PC-3 (cell line): ENCODE measurements around the gene SLCO3A1. TPM values are rescaled to one million over a fixed set of nuclear protein-coding genes. Genes with fewer than 3 reads are reported as not detected.

ENCODE experiments used
- ATAC-seq: fragments of 200-7000 bp; cut with Tn5 transposase; 2 replicates; pipeline ENCODE4 v1.9.1; 2020; ENCODE audit warnings: mild to moderate bottlenecking, moderate library complexity
- BruUV-seq: library from RNA; stranded (reverse); fragments of 400-500 nt; replicated peaks from 2 replicates; lab custom pipeline; 2021; lab: Mats Ljungman, UMichigan
- CTCF ChIA-PET: fragments of 300-600 bp; sonication (Branson Sonifier 250); formaldehyde crosslinking; loops from one replicate; lab custom pipeline; 2022; ENCODE audit warnings: antibody characterized with exemption; lab: Charles Lee
- POLR2A ChIA-PET: fragments of 300-600 bp; sonication (Branson Sonifier 250); formaldehyde crosslinking; loops from one replicate; lab custom pipeline; 2022; ENCODE audit warnings: antibody characterized with exemption; ENCODE audit not compliant: unreplicated experiment; lab: Charles Lee
- DNase-seq: peaks from one replicate; pipeline ENCODE4 v3.0.0-alpha.2; 2015
- H2AFZ ChIP-seq: fragments of 300-600 bp; sonication (generic); 2 replicates; pipeline ENCODE4 v1.6.0; 2016; ENCODE audit warnings: antibody characterized with exemption, low read length
- H3F3A ChIP-seq: fragments of 300-600 bp; sonication (generic); one replicate; pipeline ENCODE4 v1.6.0; 2017; ENCODE audit warnings: antibody characterized with exemption, low read length, control low read depth, mild to moderate bottlenecking; ENCODE audit not compliant: unreplicated experiment
- H3K27ac ChIP-seq: fragments of 300-600 bp; sonication (generic); 2 replicates; pipeline ENCODE4 v1.5.1; 2016; ENCODE audit warnings: mild to moderate bottlenecking, low read length
- H3K27me3 ChIP-seq: fragments of 300-600 bp; sonication (generic); 2 replicates; pipeline ENCODE4 v1.6.1; 2016; ENCODE audit warnings: low read length, mixed read lengths
- H3K36me3 ChIP-seq: fragments of 300-600 bp; sonication (generic); 2 replicates; pipeline ENCODE4 v1.6.1; 2016; ENCODE audit warnings: low read depth, mixed run types, low read length, mixed read lengths
- H3K4me1 ChIP-seq: fragments of 300-600 bp; sonication (generic); 2 replicates; pipeline ENCODE4 v1.5.1; 2016; ENCODE audit warnings: low read length; ENCODE audit not compliant: insufficient read depth
- H3K4me2 ChIP-seq: fragments of 300-600 bp; sonication (generic); 2 replicates; pipeline ENCODE4 v1.6.0; 2016; ENCODE audit warnings: low read length
- H3K4me3 ChIP-seq: fragments of 300-600 bp; sonication (generic); 2 replicates; pipeline ENCODE4 v1.5.1; 2016; ENCODE audit warnings: mild to moderate bottlenecking, low read length, mixed read lengths
- H3K79me2 ChIP-seq: fragments of 300-600 bp; sonication (generic); 2 replicates; pipeline ENCODE4 v1.6.1; 2017; ENCODE audit warnings: low read length, mixed read lengths
- H3K9ac ChIP-seq: fragments of 300-600 bp; sonication (generic); 2 replicates; pipeline ENCODE4 v1.6.0; 2016; ENCODE audit warnings: mild to moderate bottlenecking, low read length
- H3K9me2 ChIP-seq: fragments of 300-600 bp; sonication (generic); replicated peaks from 2 replicates; pipeline ENCODE4 v1.6.1; 2016; ENCODE audit warnings: mixed run types, low read length, mixed read lengths
- H3K9me3 ChIP-seq: fragments of 300-600 bp; sonication (generic); 2 replicates; pipeline ENCODE4 v1.6.1; 2016; ENCODE audit warnings: low read length, mixed read lengths
- H4K20me1 ChIP-seq: fragments of 300-600 bp; sonication (generic); 2 replicates; pipeline ENCODE4 v1.6.1; 2016; ENCODE audit warnings: low read length, mixed read lengths
- CTCF ChIP-seq: fragments of 300-600 bp; sonication (generic); conservative IDR thresholded peaks from 2 replicates; pipeline ENCODE4 v1.5.1; 2017; ENCODE audit warnings: antibody characterized with exemption, low read depth, mild to moderate bottlenecking, low read length
- EZH2 ChIP-seq: fragments of 300-600 bp; sonication (generic); IDR thresholded peaks from one replicate; pipeline ENCODE4 v1.6.1; 2017; ENCODE audit warnings: antibody characterized with exemption, mild to moderate bottlenecking, low read length; ENCODE audit not compliant: unreplicated experiment
- EZH2phosphoT487 ChIP-seq: fragments of 300-600 bp; sonication (generic); IDR thresholded peaks from 2 replicates; pipeline ENCODE4 v1.6.1; 2018; ENCODE audit warnings: mild to moderate bottlenecking, antibody characterized with exemption, low read length, borderline replicate concordance
- intact Hi-C: fragments of 100-400 bp; cut with micrococcal nuclease; formaldehyde crosslinking; loops from 2 replicates; pipeline ENCODE4 v1.9.0; 2023
- total RNA-seq: library from RNA; depleted of rRNA; stranded (reverse); fragments of >200 nt; gene quantifications from 2 replicates; pipeline ENCODE4 v1.2.3, GENCODE V29; 2014

Gene SLCO3A1
- total RNA-seq, 1 experiment from 2014 or later: 0.07 TPM

DNA sequence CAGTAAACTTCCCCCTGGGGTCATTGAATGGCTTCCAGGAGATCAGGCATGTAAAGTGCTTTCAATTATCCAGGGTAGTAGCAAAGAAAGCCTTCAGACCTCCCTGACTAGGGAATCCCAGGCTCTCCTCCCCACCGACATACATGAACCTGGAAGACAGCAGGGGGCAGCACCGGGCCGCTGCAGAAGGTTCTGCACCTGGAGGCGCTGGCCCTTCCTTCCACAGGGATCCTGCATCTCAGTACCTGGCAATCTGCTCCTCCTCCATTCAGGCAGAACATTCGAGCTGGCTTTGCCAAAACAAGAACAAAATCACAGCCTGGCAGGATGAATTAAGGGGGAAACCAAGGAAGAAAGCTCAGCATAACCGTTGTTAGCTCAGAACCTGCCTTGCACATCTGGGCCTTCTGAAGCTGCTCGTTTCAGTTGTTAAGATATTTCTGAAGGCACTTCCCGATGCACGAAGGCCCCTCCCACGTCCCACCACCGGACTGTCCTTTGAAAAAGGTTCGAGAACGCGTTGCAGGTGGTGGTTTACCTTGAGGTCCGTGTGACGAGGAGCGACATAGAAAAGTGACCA lies 237.7 kb downstream of the SLCO3A1 start:
- Histone ChIP-seq H3K4me3 (no peak overlapping the region), H3K9me2 (no peaks in the 10 kb centered on the region), H3K9ac (no peak overlapping the region), H3K27ac (no peak overlapping the region), H2AFZ (no peak overlapping the region), H3K36me3 (no peaks in the 10 kb centered on the region), H3K4me1 (no peaks in the 10 kb centered on the region), H3K4me2 (no peak overlapping the region), H3K27me3 (peaks cover 8% of the 10 kb centered on the region), H3K9me3 (no peaks in the 10 kb centered on the region), H4K20me1 (no peaks in the 10 kb centered on the region), H3K79me2 (no peaks in the 10 kb centered on the region), H3F3A (no peaks in the 10 kb centered on the region)
- ChIA-PET POLR2A (no interaction called here), CTCF (no interaction called here)
- peak; percentile 54 for DNase-seq
- ATAC-seq: peak; percentile 64; the same call in 1 of the 2 replicates
- TF ChIP-seq EZH2phosphoT487 (no peak), EZH2 (no peak), CTCF (peak; percentile 72)
- no TSS peak for BruUV-seq
- intact Hi-C loops: no loop called here

DNA sequence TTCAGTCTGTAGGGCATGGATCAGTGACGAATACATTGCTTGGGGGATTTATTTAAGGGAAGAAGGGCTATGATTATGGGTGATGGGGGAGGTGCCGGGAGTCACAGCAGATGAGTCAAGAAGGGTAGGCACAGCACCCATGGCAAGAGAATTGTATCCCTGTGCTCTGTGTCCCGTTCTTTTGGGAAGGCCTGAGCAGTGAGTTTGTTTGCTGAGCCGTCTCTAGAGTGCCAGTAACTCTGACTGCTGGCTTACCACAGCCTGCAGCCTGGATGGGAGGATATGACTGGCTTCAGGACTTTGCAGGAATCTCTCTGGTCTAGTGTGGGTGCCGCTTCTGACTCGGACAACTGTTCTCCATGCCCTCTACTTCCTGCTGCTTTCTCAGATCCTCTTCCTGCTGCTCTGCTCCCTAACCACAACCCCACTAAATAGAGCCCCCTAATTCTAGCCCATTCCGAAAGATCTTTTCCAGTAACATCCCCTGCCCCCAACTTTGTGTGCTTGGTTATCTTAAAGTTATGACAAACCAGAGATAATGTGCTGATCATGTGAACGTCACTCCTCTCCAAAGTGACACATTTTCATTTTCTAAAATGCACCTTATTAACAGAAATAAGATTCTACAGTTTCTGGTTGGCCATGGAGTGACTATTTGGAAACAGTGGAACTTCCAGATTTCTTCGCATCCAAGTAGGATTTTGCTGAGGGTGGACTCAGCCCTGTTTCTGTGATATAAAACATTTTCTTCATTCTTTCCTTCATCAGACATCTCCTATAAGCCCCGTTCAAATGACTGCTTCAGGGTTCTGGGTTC lies 239.0 kb downstream of the SLCO3A1 start:
- no peak overlapping the region for H2AFZ ChIP-seq
- POLR2A ChIA-PET: no interaction called here
- H3K36me3 ChIP-seq: no peaks in the 10 kb centered on the region
- H3K27ac ChIP-seq: no peak overlapping the region
- H3K27me3 ChIP-seq: peaks cover 6% of the 10 kb centered on the region
- H3F3A ChIP-seq: no peaks in the 10 kb centered on the region
- DNase-seq (no peak), ATAC-seq (no peak)
- no peaks in the 10 kb centered on the region for H3K79me2 ChIP-seq
- no TSS peak for BruUV-seq
- H3K4me1 ChIP-seq: no peaks in the 10 kb centered on the region
- no peaks in the 10 kb centered on the region for H4K20me1 ChIP-seq
- H3K9me3 ChIP-seq: no peaks in the 10 kb centered on the region
- intact Hi-C loops: no loop called here
- no peak overlapping the region for H3K9ac ChIP-seq
- TF ChIP-seq CTCF: no peak
- TF ChIP-seq EZH2phosphoT487: no peak
- TF ChIP-seq EZH2: no peak
- CTCF ChIA-PET: no interaction called here
- H3K4me2 ChIP-seq: no peak overlapping the region
- H3K9me2 ChIP-seq: no peaks in the 10 kb centered on the region
- H3K4me3 ChIP-seq: no peak overlapping the region

DNA sequence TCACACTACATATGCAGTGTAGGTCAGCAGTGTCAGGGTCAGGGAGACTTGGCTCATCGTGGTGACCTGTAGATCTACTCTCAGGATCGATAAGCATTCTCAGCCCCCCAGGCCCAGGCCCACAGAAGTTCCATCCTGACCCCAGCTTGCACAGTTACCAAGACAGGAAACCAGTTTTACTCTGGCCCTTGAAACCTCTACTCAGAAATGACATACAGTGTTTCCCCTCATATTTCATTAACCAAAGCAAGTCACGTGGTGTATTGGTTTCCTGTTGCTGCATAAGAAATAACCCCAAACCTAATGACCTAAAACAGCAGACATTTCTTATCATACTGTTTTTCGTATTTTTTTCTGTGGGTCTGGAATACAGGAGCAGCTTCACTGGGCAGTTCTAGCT lies 242.2 kb downstream of the SLCO3A1 start:
- ChIA-PET POLR2A (no interaction called here), CTCF (no interaction called here)
- Histone ChIP-seq H3K79me2 (no peaks in the 10 kb centered on the region), H3K36me3 (no peaks in the 10 kb centered on the region), H3K4me2 (no peak overlapping the region), H2AFZ (no peak overlapping the region), H3K27ac (no peak overlapping the region), H3K4me1 (no peaks in the 10 kb centered on the region), H3K9ac (no peak overlapping the region), H3K4me3 (no peak overlapping the region), H3F3A (no peaks in the 10 kb centered on the region), H3K9me3 (no peaks in the 10 kb centered on the region), H4K20me1 (no peaks in the 10 kb centered on the region), H3K27me3 (peaks cover 13% of the 10 kb centered on the region), H3K9me2 (no peaks in the 10 kb centered on the region)
- intact Hi-C loops: no loop called here
- TF ChIP-seq EZH2phosphoT487 (no peak), CTCF (no peak), EZH2 (no peak)
- ATAC-seq: no peak
- no TSS peak for BruUV-seq
- DNase-seq: no peak
